Cortex of kidney (tissue), 1 donor: ENCODE results near the gene MUC5B.
"Not testable (repeated sequence)": the region's sequence is repeated elsewhere in the genome, so short reads cannot be mapped to it uniquely, and the experiment has no call there.

Experiments
- DNase-seq: peaks from one replicate; lab custom pipeline; 2025; lab: John Stamatoyannopoulos, UW

Gene MUC5B

DNA sequence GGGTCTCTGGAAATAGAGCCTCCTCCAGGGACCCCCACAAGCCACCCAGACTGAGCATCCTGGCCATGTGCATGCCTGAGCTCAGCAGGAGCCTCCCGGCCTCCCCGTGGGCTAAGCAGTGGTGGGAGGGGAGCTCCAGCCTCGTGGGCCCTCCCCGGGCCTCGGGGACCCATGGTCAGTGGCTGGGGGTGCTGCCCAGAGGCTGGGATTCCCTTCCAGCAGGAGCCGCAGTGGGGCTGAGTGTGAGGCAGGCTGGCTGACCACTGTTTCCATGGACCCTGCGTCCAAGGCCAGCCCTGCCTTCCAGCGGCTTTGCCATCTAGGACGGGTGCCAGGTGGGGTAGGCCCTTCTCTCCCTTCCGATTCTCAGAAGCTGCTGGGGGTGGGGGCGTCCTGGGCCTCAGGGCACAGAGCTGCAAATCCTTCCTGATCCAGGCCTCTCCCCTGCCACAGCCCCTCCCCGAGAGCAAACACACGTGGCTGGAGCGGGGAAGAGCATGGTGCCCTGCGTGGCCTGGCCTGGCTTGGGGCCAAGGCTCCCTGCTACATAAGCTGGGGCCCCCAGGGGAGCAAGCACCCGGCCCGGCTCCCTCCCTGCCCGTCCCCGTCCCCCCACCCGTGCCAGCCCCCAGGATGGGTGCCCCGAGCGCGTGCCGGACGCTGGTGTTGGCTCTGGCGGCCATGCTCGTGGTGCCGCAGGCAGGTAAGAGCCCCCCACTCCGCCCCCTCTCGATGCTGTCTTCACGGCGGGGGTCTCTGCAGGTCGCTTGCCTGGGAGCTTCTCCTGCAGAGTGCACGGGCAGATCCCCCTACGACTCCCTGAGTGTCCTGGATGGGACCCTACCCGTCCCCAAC is at the start of gene MUC5B:
MUC5B (plus strand) TSS at position 576 of the 855 bp plus-strand sequence; CDS start at position 634, 58 bp downstream.
- no peak for DNase-seq

DNA sequence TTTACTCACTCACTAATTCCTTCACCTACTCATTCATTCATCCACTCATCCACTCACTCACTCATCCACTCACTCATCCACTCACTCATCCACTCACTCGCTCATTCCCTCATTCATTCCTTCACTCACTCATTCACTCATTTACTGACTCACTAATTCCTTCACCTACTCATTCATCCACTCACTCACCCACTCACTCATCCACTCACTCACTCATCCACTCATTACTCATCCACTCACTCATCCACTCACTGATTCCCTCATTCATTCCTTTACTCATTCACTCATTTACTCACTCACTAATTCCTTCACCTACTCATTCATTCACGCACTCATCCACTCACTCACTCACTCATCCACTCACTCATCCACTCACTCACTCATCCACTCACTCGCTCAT is 49.5 kb upstream of the MUC5B start:
- not testable (repeated sequence) for DNase-seq

DNA sequence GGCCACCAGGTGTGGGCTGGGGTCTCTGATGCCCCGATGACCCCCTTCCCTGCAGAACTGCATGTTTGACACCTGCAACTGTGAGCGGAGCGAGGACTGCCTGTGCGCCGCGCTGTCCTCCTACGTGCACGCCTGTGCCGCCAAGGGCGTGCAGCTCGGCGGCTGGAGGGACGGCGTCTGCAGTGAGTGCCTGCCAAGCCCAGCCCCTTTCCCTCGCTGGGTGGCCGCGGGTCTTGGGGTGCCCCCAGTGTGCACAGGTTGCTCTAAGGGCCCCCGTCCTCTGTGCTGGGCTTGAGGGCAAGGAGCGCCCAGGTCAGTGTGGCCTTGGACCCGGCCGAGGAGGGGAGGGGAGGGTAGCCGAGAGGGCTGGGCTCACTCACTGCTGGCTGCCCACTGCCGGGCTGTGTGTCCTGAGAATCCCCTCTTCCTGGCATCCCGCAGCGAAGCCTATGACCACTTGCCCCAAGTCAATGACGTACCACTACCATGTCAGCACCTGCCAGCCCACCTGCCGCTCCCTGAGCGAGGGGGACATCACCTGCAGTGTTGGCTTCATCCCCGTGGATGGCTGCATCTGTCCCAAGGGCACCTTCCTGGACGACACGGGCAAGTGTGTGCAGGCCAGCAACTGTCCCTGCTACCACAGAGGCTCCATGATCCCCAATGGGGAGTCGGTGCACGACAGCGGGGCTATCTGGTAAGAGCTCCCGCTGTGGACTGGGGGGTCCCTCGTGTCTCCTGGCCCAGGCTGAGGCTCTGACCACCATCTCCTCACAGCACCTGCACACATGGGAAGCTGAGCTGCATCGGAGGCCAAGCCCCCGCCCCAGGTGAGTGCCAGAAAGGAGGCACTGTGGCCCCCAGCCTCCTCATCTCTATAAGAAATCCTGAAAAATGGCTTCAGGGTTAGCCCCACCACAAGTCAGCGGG is 48.2 kb upstream of the MUC5B start:
- no peak for DNase-seq

DNA sequence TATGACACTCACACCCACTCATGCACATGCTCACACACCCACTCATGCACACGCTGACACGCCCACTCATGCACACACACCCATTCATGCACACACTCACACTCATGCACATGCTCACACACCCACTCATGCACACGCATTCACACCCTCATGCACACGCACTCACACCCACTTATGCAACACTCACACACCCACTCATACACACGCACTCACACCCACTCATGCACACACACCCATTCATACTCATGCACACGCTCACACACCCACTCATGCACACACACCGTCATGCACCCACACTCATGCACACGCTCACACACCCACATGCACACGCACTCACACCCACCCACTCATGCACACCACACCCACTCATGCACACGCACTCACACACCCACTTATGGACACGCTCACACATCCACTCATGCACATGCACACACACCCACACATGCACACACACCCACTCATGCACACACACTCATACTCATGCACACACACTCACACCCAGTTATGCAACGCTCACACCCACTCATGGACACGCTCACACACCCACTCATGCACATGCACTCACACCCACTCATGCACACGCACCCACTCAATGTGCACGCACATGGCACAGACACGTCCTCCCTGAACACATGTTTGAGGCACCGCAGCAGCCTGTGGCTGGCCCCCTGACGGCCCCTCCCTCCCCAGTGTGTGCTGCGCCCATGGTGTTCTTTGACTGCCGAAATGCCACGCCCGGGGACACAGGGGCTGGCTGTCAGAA is 47.2 kb upstream of the MUC5B start:
- DNase-seq = no peak

GRCh38 chr11:1176224-1177019 is 46.4 kb upstream of the MUC5B start:
- DNase-seq = no peak

GRCh38 chr11:1177020-1177770 is 45.7 kb upstream of the MUC5B start:
- DNase-seq = no peak

GRCh38 chr11:1177771-1178090 is 45.1 kb upstream of the MUC5B start:
- DNase-seq = no peak

- no peak for DNase-seq
These were observed 44.5 kb upstream of the MUC5B start for GRCh38 chr11:1178201-1178885.

DNA sequence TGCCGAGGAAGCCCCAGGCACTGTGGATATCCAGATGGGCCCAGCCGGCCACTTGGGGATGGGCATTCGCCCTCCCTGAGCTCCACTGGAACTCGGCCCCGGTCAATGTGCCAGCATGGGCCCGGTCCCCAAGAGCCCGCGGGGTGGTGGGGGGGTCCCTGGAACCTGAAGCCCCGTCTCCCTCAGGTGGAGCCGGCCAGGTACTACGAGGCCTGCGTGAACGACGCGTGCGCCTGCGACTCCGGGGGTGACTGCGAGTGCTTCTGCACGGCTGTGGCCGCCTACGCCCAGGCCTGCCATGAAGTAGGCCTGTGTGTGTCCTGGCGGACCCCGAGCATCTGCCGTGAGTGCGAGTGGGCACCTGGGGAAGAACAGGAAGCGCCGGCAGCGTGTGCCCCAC is 44.0 kb upstream of the MUC5B start:
- no peak for DNase-seq

DNA sequence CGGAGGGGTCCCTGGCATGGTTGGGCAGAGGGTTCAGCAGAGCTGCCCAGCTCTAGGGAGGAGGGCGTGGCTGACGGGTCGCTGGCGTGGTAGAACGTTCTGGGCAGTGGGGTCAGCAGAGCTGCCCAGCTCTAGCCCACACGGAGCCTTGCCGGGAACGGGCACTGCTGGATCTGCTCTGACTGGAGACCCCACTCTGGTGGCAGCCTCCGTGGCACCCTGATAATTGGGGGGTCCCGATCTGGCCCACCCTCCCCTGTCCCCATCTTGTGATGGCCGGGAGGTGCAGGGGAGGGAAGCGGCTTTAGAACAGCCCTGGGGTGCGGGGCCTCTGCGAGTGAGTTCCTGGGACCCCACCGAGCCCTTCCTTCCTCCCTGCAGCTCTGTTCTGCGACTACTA is 43.2 kb upstream of the MUC5B start:
- DNase-seq = no peak

DNA sequence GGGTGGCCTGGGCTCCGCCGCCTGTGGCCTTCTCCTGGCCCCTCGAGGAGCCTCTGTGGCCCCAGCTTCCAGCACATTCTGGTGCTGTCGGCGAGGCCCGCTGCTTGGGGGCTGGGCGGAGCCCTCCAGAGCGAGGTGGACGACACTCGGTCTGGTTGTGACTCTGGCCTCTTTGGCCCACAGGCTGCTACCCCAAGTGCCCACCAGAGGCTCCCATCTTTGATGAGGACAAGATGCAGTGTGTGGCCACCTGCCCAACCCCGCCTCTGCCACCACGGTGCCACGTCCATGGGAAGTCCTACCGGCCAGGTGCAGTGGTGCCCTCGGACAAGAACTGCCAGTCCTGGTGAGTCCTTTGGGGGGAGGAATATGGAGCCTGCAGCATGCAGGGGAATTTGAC is 42.7 kb upstream of the MUC5B start:
- DNase-seq = no peak

- DNase-seq = no peak
These were observed 41.9 kb upstream of the MUC5B start for GRCh38 chr11:1180947-1181391.

GRCh38 chr11:1181420-1181819 is 41.4 kb upstream of the MUC5B start:
- no peak for DNase-seq

DNA sequence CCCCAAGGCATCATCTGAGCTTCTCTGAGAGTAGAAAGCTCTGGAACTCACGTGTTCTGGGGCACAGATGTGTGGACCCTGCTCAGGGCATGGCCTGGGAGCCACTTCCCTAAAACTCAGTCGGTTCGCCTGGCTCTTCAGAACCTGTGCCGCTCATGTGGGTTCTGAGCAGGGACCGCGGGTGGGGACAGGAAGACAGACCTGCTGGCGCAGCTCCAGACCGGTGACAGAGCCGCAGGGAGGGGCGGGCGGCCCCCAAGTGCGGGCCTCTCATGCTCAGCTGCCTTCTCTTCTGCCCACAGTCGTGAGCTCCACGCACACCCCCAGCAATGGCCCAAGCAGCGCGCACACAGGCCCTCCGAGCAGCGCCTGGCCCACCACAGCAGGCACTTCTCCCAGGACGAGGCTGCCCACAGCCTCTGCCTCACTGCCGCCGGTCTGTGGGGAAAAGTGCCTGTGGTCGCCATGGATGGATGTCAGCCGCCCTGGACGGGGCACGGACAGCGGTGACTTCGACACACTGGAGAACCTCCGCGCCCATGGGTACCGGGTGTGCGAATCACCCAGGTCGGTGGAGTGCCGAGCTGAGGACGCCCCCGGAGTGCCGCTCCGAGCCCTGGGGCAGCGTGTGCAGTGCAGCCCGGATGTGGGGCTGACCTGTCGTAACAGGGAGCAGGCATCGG is 40.9 kb upstream of the MUC5B start:
- DNase-seq = no peak

GRCh38 chr11:1184139-1184538 is 38.7 kb upstream of the MUC5B start:
- DNase-seq = not testable (repeated sequence)

DNA sequence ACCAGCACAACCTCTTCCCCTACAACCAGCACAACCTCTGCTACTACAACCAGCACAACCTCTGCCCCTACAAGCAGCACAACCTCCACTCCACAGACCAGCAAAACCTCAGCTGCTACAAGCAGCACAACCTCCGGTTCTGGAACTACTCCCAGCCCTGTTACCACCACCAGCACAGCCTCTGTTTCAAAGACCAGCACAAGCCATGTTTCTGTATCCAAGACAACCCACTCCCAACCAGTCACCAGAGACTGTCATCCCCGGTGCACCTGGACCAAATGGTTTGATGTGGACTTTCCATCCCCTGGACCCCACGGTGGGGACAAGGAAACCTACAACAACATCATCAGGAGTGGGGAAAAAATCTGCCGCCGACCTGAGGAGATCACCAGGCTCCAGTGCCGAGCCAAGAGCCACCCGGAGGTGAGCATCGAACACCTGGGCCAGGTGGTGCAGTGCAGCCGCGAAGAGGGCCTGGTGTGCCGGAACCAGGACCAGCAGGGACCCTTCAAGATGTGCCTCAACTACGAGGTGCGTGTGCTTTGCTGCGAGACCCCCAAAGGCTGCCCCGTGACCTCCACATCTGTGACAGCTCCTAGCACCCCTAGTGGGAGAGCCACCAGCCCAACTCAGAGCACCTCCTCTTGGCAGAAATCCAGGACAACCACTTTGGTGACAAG is 34.3 kb upstream of the MUC5B start:
- not testable (repeated sequence) for DNase-seq

DNA sequence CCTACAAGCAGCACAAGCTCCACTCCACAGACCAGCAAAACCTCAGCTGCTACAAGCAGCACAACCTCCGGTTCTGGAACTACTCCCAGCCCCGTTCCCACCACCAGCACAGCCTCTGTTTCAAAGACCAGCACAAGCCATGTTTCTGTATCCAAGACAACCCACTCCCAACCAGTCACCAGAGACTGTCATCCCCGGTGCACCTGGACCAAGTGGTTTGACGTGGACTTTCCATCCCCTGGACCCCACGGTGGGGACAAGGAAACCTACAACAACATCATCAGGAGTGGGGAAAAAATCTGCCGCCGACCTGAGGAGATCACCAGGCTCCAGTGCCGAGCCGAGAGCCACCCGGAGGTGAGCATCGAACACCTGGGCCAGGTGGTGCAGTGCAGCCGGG is 33.0 kb upstream of the MUC5B start:
- not testable (repeated sequence) for DNase-seq

GRCh38 chr11:1191786-1192470 is 30.9 kb upstream of the MUC5B start:
- DNase-seq = not testable (repeated sequence)
